Measurements from ENCODE around the gene SCNN1G. TPM values are rescaled to one million over a fixed set of nuclear protein-coding genes. Genes with fewer than 3 reads are reported as not detected.

The SCNN1G gene
- polyA plus RNA-seq, 3 donors, result not detected

- Mint-ChIP-seq H3K4me1 (no peaks in the 10 kb centered on the region), H3K36me3 (no peaks in the 10 kb centered on the region), H3K9me3 (peaks cover 5 to 20% (median 10%) of the 10 kb centered on the region in 7 donors), H3K4me3 (no peak overlapping the region), H3K27ac (no peak overlapping the region), H3K27me3 (ENCODE audit: low read depth in 3 of 3) (peaks cover 2 to 3% (median 3%) of the 10 kb centered on the region in 3 donors)
- no peak for TF ChIP-seq CTCF (IDR thresholded peaks at IDR 0.05)
- H3K4me1 ChIP-seq (ENCODE audit: control insufficient read depth in 1 of 2, insufficient read depth in 2 of 2, low read length in 2 of 2), result no peaks in the 10 kb centered on the region
- no peak overlapping the region for H3K4me3 ChIP-seq (replicated peaks in 1 of 3; ENCODE audit: low read depth in 2 of 3, low read length in 3 of 3)
- DNase-seq, result no peak
- H3K9ac ChIP-seq (ENCODE audit: insufficient read depth, low read length, poor library complexity, severe bottlenecking), result no peak overlapping the region
- no peaks in the 10 kb centered on the region for H3K27me3 ChIP-seq (ENCODE audit: control insufficient read depth in 2 of 2, insufficient read depth in 2 of 2, low read length in 2 of 2)
- no peaks in the 10 kb centered on the region for H4K20me1 ChIP-seq (ENCODE audit: insufficient read depth, low read length)
- no peak overlapping the region for H3K4me2 ChIP-seq (replicated peaks; ENCODE audit: extremely low read depth, low read length, poor library complexity, severe bottlenecking)
- WGBS (ENCODE audit: insufficient coverage), result 67% methylated on average over 2 of the region's 9 CpGs
- H3K79me2 ChIP-seq (ENCODE audit: insufficient read depth, low read length), result no peaks in the 10 kb centered on the region
- intact Hi-C loops (cut with micrococcal nuclease), result no loop called here
- H3K9me3 ChIP-seq (replicated peaks in 1 of 2; ENCODE audit: control insufficient read depth in 1 of 2, insufficient read depth in 1 of 2, low read length in 2 of 2), result peaks cover 0 to 5% of the 10 kb centered on the region in 2 donors
- H3K36me3 ChIP-seq (replicated peaks in 1 of 2; ENCODE audit: control insufficient read depth in 1 of 2, insufficient read depth in 2 of 2, low read length in 2 of 2), result no peaks in the 10 kb centered on the region
- no peak overlapping the region for H3K27ac ChIP-seq (ENCODE audit: low read depth in 1 of 2, low read length in 2 of 2)
- no peak overlapping the region for H2AFZ ChIP-seq (ENCODE audit: insufficient read depth, low read depth, low read length, poor library complexity, severe bottlenecking)
These were observed 66.0 kb downstream of the SCNN1G start for GRCh38 chr16:23248261-23249194.

- Histone ChIP-seq H3K79me2 (ENCODE audit: insufficient read depth, low read length) (no peaks in the 10 kb centered on the region), H3K27me3 (ENCODE audit: control insufficient read depth in 2 of 2, insufficient read depth in 2 of 2, low read length in 2 of 2) (no peaks in the 10 kb centered on the region), H3K4me1 (ENCODE audit: control insufficient read depth in 1 of 2, insufficient read depth in 2 of 2, low read length in 2 of 2) (no peaks in the 10 kb centered on the region), H3K4me3 (replicated peaks in 1 of 3; ENCODE audit: low read depth in 2 of 3, low read length in 3 of 3) (no peak overlapping the region), H3K9ac (ENCODE audit: insufficient read depth, low read length, poor library complexity, severe bottlenecking) (no peak overlapping the region), H3K4me2 (replicated peaks; ENCODE audit: extremely low read depth, low read length, poor library complexity, severe bottlenecking) (no peak overlapping the region), H2AFZ (ENCODE audit: insufficient read depth, low read depth, low read length, poor library complexity, severe bottlenecking) (no peak overlapping the region), H4K20me1 (ENCODE audit: insufficient read depth, low read length) (no peaks in the 10 kb centered on the region), H3K27ac (ENCODE audit: low read depth in 1 of 2, low read length in 2 of 2) (no peak overlapping the region), H3K36me3 (replicated peaks in 1 of 2; ENCODE audit: control insufficient read depth in 1 of 2, insufficient read depth in 2 of 2, low read length in 2 of 2) (no peaks in the 10 kb centered on the region), H3K9me3 (replicated peaks in 1 of 2; ENCODE audit: control insufficient read depth in 1 of 2, insufficient read depth in 1 of 2, low read length in 2 of 2) (no peaks in the 10 kb centered on the region)
- H3K36me3 Mint-ChIP-seq, result no peaks in the 10 kb centered on the region
- peaks cover 2 to 6% (median 3%) of the 10 kb centered on the region in 3 donors for H3K27me3 Mint-ChIP-seq (ENCODE audit: low read depth in 3 of 3)
- no peak for TF ChIP-seq CTCF (IDR thresholded peaks at IDR 0.05)
- no peak for DNase-seq
- WGBS (ENCODE audit: insufficient coverage), result no CpG with 5 or more reads among the region's 1 CpG
- intact Hi-C loops (cut with micrococcal nuclease), result no loop called here
- no peak overlapping the region for H3K27ac Mint-ChIP-seq
- peaks cover 5 to 16% (median 10%) of the 10 kb centered on the region in 7 donors for H3K9me3 Mint-ChIP-seq
- H3K4me3 Mint-ChIP-seq, result no peak overlapping the region
- H3K4me1 Mint-ChIP-seq, result no peaks in the 10 kb centered on the region
These were observed 67.3 kb downstream of the SCNN1G start for GRCh38 chr16:23249830-23250229.

Data from CD14-positive monocyte (primary cell).